ENCODE data around the gene IKZF3. TPM values are rescaled to one million over a fixed set of nuclear protein-coding genes. Genes with fewer than 3 reads are reported as not detected.

The IKZF3 gene
- polyA plus RNA-seq, 1 donor (not counting 4 experiments of a cell fraction or from before 2014, with no cell fraction given): not detected

- Histone ChIP-seq H3K9me1 (ENCODE audit: control insufficient read depth, extremely low read depth, insufficient read depth, low read length) (no peaks in the 10 kb centered on the region), H3K79me2 (ENCODE audit: control insufficient read depth, insufficient read depth, low read length) (no peaks in the 10 kb centered on the region), H3K4me3 (ENCODE audit: control insufficient read depth in 2 of 3, extremely low read depth in 1 of 3, insufficient read depth in 2 of 3, low read depth in 1 of 3, low read length in 3 of 3) (no peak overlapping the region), H3K4me1 (ENCODE audit: control insufficient read depth, extremely low read depth, insufficient read depth, low read length) (no peaks in the 10 kb centered on the region), H4K20me1 (ENCODE audit: control insufficient read depth, extremely low read depth, insufficient read depth, low read length) (no peaks in the 10 kb centered on the region), H3K36me3 (ENCODE audit: control insufficient read depth in 2 of 2, extremely low read depth in 1 of 2, insufficient read depth in 2 of 2, low read length in 2 of 2) (no peaks in the 10 kb centered on the region), H3K4me2 (ENCODE audit: control insufficient read depth, extremely low read depth, insufficient read depth, low read depth, low read length) (no peak overlapping the region), H3K9ac (ENCODE audit: control insufficient read depth, extremely low read depth, insufficient read depth, low read length) (no peak overlapping the region), H3K27me3 (ENCODE audit: control insufficient read depth, extremely low read depth, insufficient read depth, low read length) (no peaks in the 10 kb centered on the region), H2AFZ (ENCODE audit: control insufficient read depth, low read length) (no peak overlapping the region), H3K27ac (ENCODE audit: control insufficient read depth, insufficient read depth, low read length) (no peak overlapping the region), H3K9me3 (ENCODE audit: control insufficient read depth, low read depth, low read length) (no peaks in the 10 kb centered on the region)
- DNase-seq (ENCODE audit: low read depth, low spot score): no peak
- no peak for FAIRE-seq
- TF ChIP-seq CTCF (optimal IDR thresholded peaks at IDR 0.05 in 1 of 3, IDR thresholded peaks at IDR 0.05 in 1 of 3, conservative IDR thresholded peaks at IDR 0.05 in 1 of 3; ENCODE audit: extremely low read depth in 1 of 3, insufficient read depth in 2 of 3, low read length in 3 of 3): no peak
- TF ChIP-seq EZH2 (IDR thresholded peaks at IDR 0.05; ENCODE audit: low read length): no peak
- dilution Hi-C loops (cut with MboI; ENCODE audit: extremely low pct_ligation_motif_present, low sequenced_read_pairs): no loop called here
Observed at GRCh38 chr17:39793301-39793872, 70.7 kb downstream of the IKZF3 start.

- dilution Hi-C loops (cut with MboI; ENCODE audit: extremely low pct_ligation_motif_present, low sequenced_read_pairs): no loop called here
- no peak overlapping the region for H3K4me2 ChIP-seq (ENCODE audit: control insufficient read depth, extremely low read depth, insufficient read depth, low read depth, low read length)
- no peaks in the 10 kb centered on the region for H4K20me1 ChIP-seq (ENCODE audit: control insufficient read depth, extremely low read depth, insufficient read depth, low read length)
- H3K9ac ChIP-seq (ENCODE audit: control insufficient read depth, extremely low read depth, insufficient read depth, low read length): no peak overlapping the region
- H3K79me2 ChIP-seq (ENCODE audit: control insufficient read depth, insufficient read depth, low read length): no peaks in the 10 kb centered on the region
- H2AFZ ChIP-seq (ENCODE audit: control insufficient read depth, low read length): no peak overlapping the region
- H3K9me1 ChIP-seq (ENCODE audit: control insufficient read depth, extremely low read depth, insufficient read depth, low read length): no peaks in the 10 kb centered on the region
- no peak for FAIRE-seq
- H3K4me3 ChIP-seq (ENCODE audit: control insufficient read depth in 2 of 3, extremely low read depth in 1 of 3, insufficient read depth in 2 of 3, low read depth in 1 of 3, low read length in 3 of 3): no peak overlapping the region
- H3K27ac ChIP-seq (ENCODE audit: control insufficient read depth, insufficient read depth, low read length): no peak overlapping the region
- no peaks in the 10 kb centered on the region for H3K36me3 ChIP-seq (ENCODE audit: control insufficient read depth in 2 of 2, extremely low read depth in 1 of 2, insufficient read depth in 2 of 2, low read length in 2 of 2)
- no peaks in the 10 kb centered on the region for H3K27me3 ChIP-seq (ENCODE audit: control insufficient read depth, extremely low read depth, insufficient read depth, low read length)
- peaks cover 6% of the 10 kb centered on the region for H3K4me1 ChIP-seq (ENCODE audit: control insufficient read depth, extremely low read depth, insufficient read depth, low read length)
- TF ChIP-seq EZH2 (IDR thresholded peaks at IDR 0.05; ENCODE audit: low read length) (no peak), CTCF (optimal IDR thresholded peaks at IDR 0.05 in 1 of 3, IDR thresholded peaks at IDR 0.05 in 1 of 3, conservative IDR thresholded peaks at IDR 0.05 in 1 of 3; ENCODE audit: extremely low read depth in 1 of 3, insufficient read depth in 2 of 3, low read length in 3 of 3) (no peak)
- DNase-seq (ENCODE audit: low read depth, low spot score): no peak
- no peaks in the 10 kb centered on the region for H3K9me3 ChIP-seq (ENCODE audit: control insufficient read depth, low read depth, low read length)
Observed at GRCh38 chr17:39792526-39793221, 71.4 kb downstream of the IKZF3 start.

All from keratinocyte (primary cell).